HCT116 (cell line): ENCODE results near the gene SLC9A9. TPM values are rescaled to one million over a fixed set of nuclear protein-coding genes. Genes with fewer than 3 reads are reported as not detected.

Experiments
- ATAC-seq: fragments of 200-7000 bp; cut with Tn5 transposase; 2 replicates; pipeline ENCODE4 v1.9.1; 2020; ENCODE audit warnings: mild to moderate bottlenecking, moderate library complexity
- BruUV-seq: library from RNA; stranded (reverse); fragments of 400-500 nt; replicated peaks from 2 replicates; lab custom pipeline; 2021; lab: Mats Ljungman, UMichigan
- CTCF ChIA-PET: fragments of 300-600 bp; sonication (Branson Sonifier 250); formaldehyde crosslinking; loops from one replicate; lab custom pipeline; 2021; ENCODE audit warnings: antibody characterized with exemption; lab: Charles Lee
- POLR2A ChIA-PET: fragments of 300-600, 350-600 bp; sonication (Branson Sonifier 250); formaldehyde crosslinking; loops from one replicate; lab custom pipeline; 2021; ENCODE audit warnings: antibody characterized with exemption; lab: Charles Lee
- RAD21 ChIA-PET, 2 experiments: fragments of 300-600 bp; sonication (Branson Sonifier 250); formaldehyde crosslinking; loops; one replicate each; lab custom pipeline; 2023; ENCODE audit warnings: low total read pairs in 2 of 2; ENCODE audit not compliant: uncharacterized antibody in 2 of 2, unreplicated experiment in 2 of 2, low non-redundant PET in 1 of 2; lab: Charles Lee
- DNase-seq: peaks from one replicate; pipeline ENCODE4 v3.0.0-alpha.2; 2010; ENCODE audit warnings: low read depth, low spot score
- H2AFZ ChIP-seq: fragments of 200-600 bp; shearing (Covaris generic), sonication (generic); 2 replicates; pipeline ENCODE4 v1.6.1; 2017; ENCODE audit warnings: low read depth, mixed run types, mixed read lengths, antibody characterized with exemption, low read length; ENCODE audit not compliant: poor library complexity, severe bottlenecking
- H3K27ac ChIP-seq: 2 replicates; pipeline ENCODE4 v1.5.1; 2012; ENCODE audit warnings: low read depth, low read length
- H3K27me3 ChIP-seq: fragments of 200-600 bp; sonication (generic); 2 replicates; pipeline ENCODE4 v1.6.1; 2016; ENCODE audit warnings: mixed run types, low read length, mixed read lengths; ENCODE audit not compliant: insufficient read depth
- H3K36me3 ChIP-seq, 2 experiments: fragments of 200-500 bp in 1 of 2; fragments of 200-600 bp in 1 of 2; sonication (Bioruptor generic) in 1 of 2; sonication (generic) in 1 of 2; 2 replicates each; pipeline versions ENCODE4 v1.5.1 to v1.6.1; 2014 to 2016; ENCODE audit warnings: low read length in 2 of 2, inconsistent platforms in 1 of 2, mixed read lengths in 1 of 2, mixed run types in 1 of 2; ENCODE audit not compliant: insufficient read depth in 2 of 2, control insufficient read depth in 1 of 2
- H3K4me1 ChIP-seq, 2 experiments: fragments of 200-600 bp in 1 of 2; sonication (generic) in 1 of 2; 2 replicates each; pipeline versions ENCODE4 v1.5.1 to v1.6.1; 2012 to 2017; ENCODE audit warnings: low read length in 2 of 2, inconsistent platforms in 1 of 2, mild to moderate bottlenecking in 1 of 2, mixed read lengths in 1 of 2, mixed run types in 1 of 2, moderate library complexity in 1 of 2; ENCODE audit not compliant: insufficient read depth in 2 of 2, control insufficient read depth in 1 of 2
- H3K4me2 ChIP-seq: fragments of 200-600 bp; sonication (generic); 2 replicates; pipeline ENCODE4 v1.6.1; 2017; ENCODE audit warnings: mixed run types, low read length, mixed read lengths
- H3K4me3 ChIP-seq, 2 experiments: fragments of 200-600 bp in 1 of 2; sonication (generic) in 1 of 2; replicated peaks in 1 of 2; 2 replicates each; pipeline ENCODE4 v1.5.1; 2011 to 2016; ENCODE audit warnings: low read length in 2 of 2, control low read depth in 1 of 2, low read depth in 1 of 2, mild to moderate bottlenecking in 1 of 2, mixed read lengths in 1 of 2, mixed run types in 1 of 2
- H3K79me2 ChIP-seq: fragments of 200-600 bp; sonication (generic); 2 replicates; pipeline ENCODE4 v1.6.1; 2017; ENCODE audit warnings: mild to moderate bottlenecking, mixed run types, low read length, moderate library complexity, mixed read lengths; ENCODE audit not compliant: insufficient read depth
- H3K9ac ChIP-seq: fragments of 200-600 bp; sonication (generic); 2 replicates; pipeline ENCODE4 v1.6.1; 2016; ENCODE audit warnings: low read length, mixed read lengths
- H3K9me2 ChIP-seq: fragments of 200-600 bp; sonication (generic), shearing (Covaris generic); 2 replicates; pipeline ENCODE4 v1.6.1; 2017; ENCODE audit warnings: mixed run types, mild to moderate bottlenecking, moderate library complexity; ENCODE audit not compliant: insufficient read depth
- H3K9me3 ChIP-seq, 2 experiments: fragments of 200-500 bp in 1 of 2; fragments of 200-600 bp in 1 of 2; sonication (Bioruptor generic) in 1 of 2; sonication (generic) in 1 of 2; 2 replicates each; pipeline ENCODE4 v1.6.1; 2014 to 2017; ENCODE audit warnings: low read length in 2 of 2, mixed read lengths in 2 of 2, inconsistent platforms in 1 of 2, low read depth in 1 of 2, mild to moderate bottlenecking in 1 of 2, mixed run types in 1 of 2, moderate library complexity in 1 of 2; ENCODE audit not compliant: control insufficient read depth in 1 of 2, insufficient read depth in 1 of 2
- H4K20me1 ChIP-seq: fragments of 200-600 bp; sonication (generic), shearing (Covaris generic); 2 replicates; pipeline ENCODE4 v1.6.1; 2017; ENCODE audit warnings: mixed run types, mild to moderate bottlenecking, moderate library complexity; ENCODE audit not compliant: insufficient read depth
- EZH2phosphoT487 ChIP-seq: fragments of 200-600 bp; IDR thresholded peaks from 2 replicates; pipeline ENCODE4 v1.6.1; 2018; ENCODE audit warnings: antibody characterized with exemption, borderline replicate concordance
- MAX ChIP-seq: IDR thresholded peaks from 2 replicates; pipeline ENCODE4 v1.6.1; 2012
- POLR2A ChIP-seq: IDR thresholded peaks from 2 replicates; pipeline ENCODE4 v1.7.0; 2011; ENCODE audit warnings: borderline replicate concordance; ENCODE audit not compliant: insufficient read depth, insufficient read length; ENCODE audit errors: extremely low read depth
- RAD21 ChIP-seq: IDR thresholded peaks from 2 replicates; pipeline ENCODE4 v1.6.1; 2012; ENCODE audit warnings: low read depth, mild to moderate bottlenecking
- SIN3A ChIP-seq: IDR thresholded peaks from 2 replicates; pipeline ENCODE4 v1.6.1; 2012; ENCODE audit warnings: low read depth
- SRF ChIP-seq: IDR thresholded peaks from 2 replicates; pipeline ENCODE4 v1.6.1; 2012; ENCODE audit warnings: low read depth
- TCF7L2 ChIP-seq: IDR thresholded peaks from 2 replicates; pipeline ENCODE4 v1.7.0; 2011; ENCODE audit warnings: borderline replicate concordance, inconsistent platforms; ENCODE audit not compliant: insufficient read depth, insufficient read length; ENCODE audit errors: extremely low read depth
- ZFX ChIP-seq: fragments of 450-650 bp; IDR thresholded peaks from 2 replicates; pipeline ENCODE4 v1.6.1; 2017
- intact Hi-C: fragments of 100-400 bp; cut with micrococcal nuclease; formaldehyde crosslinking; loops from 2 replicates; pipeline ENCODE4 v1.10.0; 2022
- total RNA-seq: library from RNA; stranded (reverse); gene quantifications from one replicate; pipeline ENCODE4 v1.2.1, GENCODE V29; 2021; ENCODE audit not compliant: unreplicated experiment
- TF ChIP-seq, protein P1 (sequence below), 3 experiments: fragments of 200-600 bp in 1 of 3; sonication (generic) in 1 of 3; IDR thresholded peaks in 2 of 3; conservative IDR thresholded peaks in 1 of 3; 2 replicates each; pipeline ENCODE4 v1.5.1; 2012 to 2017; ENCODE audit warnings: low read depth in 2 of 3, low read length in 2 of 3, antibody characterized with exemption in 1 of 3, borderline replicate concordance in 1 of 3, control low read depth in 1 of 3, mild to moderate bottlenecking in 1 of 3, mixed read lengths in 1 of 3, mixed run types in 1 of 3, moderate library complexity in 1 of 3; ENCODE audit not compliant: insufficient read depth in 1 of 3

Gene SLC9A9
- total RNA-seq, 1 experiment from 2014 or later = 0.20 TPM

- TF ChIP-seq, protein P1, sequence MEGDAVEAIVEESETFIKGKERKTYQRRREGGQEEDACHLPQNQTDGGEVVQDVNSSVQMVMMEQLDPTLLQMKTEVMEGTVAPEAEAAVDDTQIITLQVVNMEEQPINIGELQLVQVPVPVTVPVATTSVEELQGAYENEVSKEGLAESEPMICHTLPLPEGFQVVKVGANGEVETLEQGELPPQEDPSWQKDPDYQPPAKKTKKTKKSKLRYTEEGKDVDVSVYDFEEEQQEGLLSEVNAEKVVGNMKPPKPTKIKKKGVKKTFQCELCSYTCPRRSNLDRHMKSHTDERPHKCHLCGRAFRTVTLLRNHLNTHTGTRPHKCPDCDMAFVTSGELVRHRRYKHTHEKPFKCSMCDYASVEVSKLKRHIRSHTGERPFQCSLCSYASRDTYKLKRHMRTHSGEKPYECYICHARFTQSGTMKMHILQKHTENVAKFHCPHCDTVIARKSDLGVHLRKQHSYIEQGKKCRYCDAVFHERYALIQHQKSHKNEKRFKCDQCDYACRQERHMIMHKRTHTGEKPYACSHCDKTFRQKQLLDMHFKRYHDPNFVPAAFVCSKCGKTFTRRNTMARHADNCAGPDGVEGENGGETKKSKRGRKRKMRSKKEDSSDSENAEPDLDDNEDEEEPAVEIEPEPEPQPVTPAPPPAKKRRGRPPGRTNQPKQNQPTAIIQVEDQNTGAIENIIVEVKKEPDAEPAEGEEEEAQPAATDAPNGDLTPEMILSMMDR (IDR thresholded peaks at IDR 0.05 in 2 of 3, conservative IDR thresholded peaks at IDR 0.05 in 1 of 3; ENCODE audit: borderline replicate concordance in 1 of 3, insufficient read depth in 1 of 3, low read depth in 2 of 3, low read length in 2 of 3) = no peak
- no peak for TF ChIP-seq SRF
- TF ChIP-seq POLR2A = no peak
- TF ChIP-seq TCF7L2 = no peak
- TF ChIP-seq EZH2phosphoT487 = no peak
- no peak for TF ChIP-seq MAX
- no peak for TF ChIP-seq ZFX
- TF ChIP-seq, all 23 proteins: peak for 0
These were observed 314.9 kb downstream of the SLC9A9 start (continued) for GRCh38 chr3:143533391-143533790.

- H4K20me1 ChIP-seq = no peaks in the 10 kb centered on the region
- H2AFZ ChIP-seq = no peak overlapping the region
- no peaks in the 10 kb centered on the region for H3K9me3 ChIP-seq
- H3K9me2 ChIP-seq = no peaks in the 10 kb centered on the region
- H3K9ac ChIP-seq = no peak overlapping the region
- DNase-seq (no peak), ATAC-seq (no peak)
- intact Hi-C loops = no loop called here
- ChIA-PET CTCF (no interaction called here), POLR2A (no interaction called here), RAD21 (no interaction called here)
- H3K27ac ChIP-seq = no peak overlapping the region
- TF ChIP-seq RAD21 = no peak
- no peak for TF ChIP-seq SIN3A
- H3K4me2 ChIP-seq = no peak overlapping the region
- H3K79me2 ChIP-seq = no peaks in the 10 kb centered on the region
- no peaks in the 10 kb centered on the region for H3K36me3 ChIP-seq
- no peak overlapping the region for H3K4me3 ChIP-seq
- no peaks in the 10 kb centered on the region for H3K27me3 ChIP-seq
- no TSS peak for BruUV-seq
- no peaks in the 10 kb centered on the region for H3K4me1 ChIP-seq
These were observed 316.2 kb downstream of the SLC9A9 start for GRCh38 chr3:143532091-143532490.
